Measurements from ENCODE around the gene ACSS2.

DNA sequence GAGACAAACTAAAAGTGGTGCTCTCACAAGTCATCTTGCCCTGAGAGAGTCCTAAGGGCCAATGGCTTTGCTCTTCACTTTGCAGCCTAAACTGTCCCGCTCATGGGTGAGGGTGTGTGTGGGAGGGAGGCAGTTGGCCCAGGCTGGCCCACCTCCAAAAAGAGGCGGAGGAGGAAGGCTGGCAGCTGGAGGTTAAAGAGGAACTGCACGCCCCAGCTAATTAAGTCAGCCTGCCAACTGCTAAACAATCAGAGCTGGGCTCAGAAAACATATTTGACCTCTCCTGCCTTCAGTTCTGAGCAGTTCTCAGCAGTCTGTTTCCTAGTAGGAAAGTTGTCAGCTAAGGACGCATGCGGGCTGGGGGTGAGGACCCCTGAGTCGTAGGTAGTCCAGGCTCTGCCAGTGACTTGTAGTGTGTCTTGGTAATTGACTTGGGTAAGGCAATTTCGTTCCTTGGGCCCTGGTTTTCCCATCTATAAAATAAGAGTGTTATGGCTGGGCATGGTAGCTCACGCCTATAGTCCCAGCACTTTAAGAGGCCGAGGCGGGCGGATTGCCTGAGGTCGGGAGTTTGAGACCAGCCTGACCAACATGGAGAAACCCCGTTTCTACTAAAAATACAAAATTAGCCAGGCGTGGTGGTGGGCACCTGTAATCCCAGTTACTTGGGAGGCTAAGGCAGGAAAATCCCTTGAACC, 62.2 kb downstream of the ACSS2 start:
- TF ChIP-seq, protein P1, sequence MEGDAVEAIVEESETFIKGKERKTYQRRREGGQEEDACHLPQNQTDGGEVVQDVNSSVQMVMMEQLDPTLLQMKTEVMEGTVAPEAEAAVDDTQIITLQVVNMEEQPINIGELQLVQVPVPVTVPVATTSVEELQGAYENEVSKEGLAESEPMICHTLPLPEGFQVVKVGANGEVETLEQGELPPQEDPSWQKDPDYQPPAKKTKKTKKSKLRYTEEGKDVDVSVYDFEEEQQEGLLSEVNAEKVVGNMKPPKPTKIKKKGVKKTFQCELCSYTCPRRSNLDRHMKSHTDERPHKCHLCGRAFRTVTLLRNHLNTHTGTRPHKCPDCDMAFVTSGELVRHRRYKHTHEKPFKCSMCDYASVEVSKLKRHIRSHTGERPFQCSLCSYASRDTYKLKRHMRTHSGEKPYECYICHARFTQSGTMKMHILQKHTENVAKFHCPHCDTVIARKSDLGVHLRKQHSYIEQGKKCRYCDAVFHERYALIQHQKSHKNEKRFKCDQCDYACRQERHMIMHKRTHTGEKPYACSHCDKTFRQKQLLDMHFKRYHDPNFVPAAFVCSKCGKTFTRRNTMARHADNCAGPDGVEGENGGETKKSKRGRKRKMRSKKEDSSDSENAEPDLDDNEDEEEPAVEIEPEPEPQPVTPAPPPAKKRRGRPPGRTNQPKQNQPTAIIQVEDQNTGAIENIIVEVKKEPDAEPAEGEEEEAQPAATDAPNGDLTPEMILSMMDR (IDR thresholded peaks at IDR 0.05) = no peak
- no peak for TF ChIP-seq EZH2 (IDR thresholded peaks at IDR 0.05)
